Hematopoietic multipotent progenitor cell treated with erythropoietin and hydrocortisone succinate and interleukin-3 and kit ligand, for 6 days (in vitro differentiated cells): ENCODE data around the gene MRGPRG.

ENCODE experiments used
- DNase-seq: peaks from one replicate; pipeline ENCODE4 v3.0.0-alpha.2; 2015

MRGPRG gene

DNA sequence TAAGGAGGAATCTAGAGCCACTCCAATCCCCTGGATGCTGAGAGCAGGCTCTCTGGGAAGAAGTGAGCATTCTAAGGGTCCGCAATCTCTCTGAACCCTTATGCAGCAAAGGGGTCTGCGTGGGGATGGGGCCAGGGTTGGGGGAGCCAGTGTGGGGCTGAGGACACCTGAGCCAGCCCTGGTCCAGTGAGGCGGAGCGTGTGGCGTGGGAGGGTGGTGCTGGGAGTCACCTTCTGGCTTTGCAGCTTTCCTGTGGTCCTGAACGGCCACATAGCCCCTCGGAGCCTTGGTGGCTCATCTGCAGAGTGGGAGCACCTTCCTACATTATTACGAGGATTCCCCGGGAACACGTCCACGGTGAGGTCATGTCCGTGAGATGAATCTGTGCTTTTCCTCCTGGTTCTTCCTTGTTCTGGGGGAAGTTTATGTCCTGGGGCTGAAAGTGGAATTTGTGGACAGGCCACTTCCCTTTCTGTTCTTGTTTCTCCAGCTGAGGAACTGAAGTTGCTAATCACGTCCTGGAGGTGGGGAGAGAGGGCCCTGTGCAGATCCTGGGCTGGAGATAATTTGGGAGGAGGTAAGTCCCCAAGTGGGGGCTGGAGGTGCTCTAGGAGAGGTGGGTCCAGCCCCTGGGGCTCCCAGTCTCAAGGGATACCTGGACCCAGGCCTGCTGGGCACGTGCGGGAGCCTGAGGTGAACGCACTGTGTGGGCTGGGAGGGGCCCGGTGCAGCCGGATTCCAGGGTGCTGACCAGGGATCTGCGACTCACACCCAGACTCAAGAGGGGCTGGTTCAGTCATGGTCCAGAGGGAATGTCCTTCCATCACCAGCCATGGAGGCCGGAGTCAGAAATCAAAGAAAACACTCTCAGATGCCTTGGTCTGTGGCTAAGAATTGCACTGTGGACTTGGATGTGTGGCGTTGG lies 7.5 kb upstream of the MRGPRG start:
- no peak for DNase-seq

DNA sequence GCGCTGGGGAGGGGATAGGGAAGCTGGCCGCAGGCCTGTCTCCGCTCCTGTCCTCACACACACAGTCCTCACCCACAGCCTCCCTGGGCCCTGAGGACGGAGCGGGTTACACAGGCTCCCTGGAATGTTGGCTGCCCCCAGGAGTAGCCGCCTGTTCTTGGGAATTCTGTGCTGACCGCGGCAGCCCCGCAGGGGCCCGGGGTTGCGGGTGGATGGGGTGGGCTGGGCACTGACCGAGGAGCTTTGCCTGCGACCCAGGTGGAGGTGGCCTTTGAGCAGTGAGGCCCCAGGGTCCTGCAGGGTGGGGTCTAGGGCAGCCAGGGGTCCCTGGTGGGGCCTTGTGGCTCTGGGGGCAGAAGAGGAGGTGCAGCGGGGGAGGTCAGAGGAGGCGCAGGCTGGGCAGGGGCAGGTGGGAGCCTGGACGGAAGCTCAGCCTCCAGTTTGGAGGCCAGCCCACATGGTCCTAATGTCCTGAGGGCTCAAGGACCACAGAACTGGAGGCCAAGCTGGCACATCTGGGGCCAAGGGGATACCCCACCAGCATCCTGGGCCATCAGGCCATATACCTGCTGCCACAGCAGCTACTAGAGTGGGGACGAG lies 6.6 kb upstream of the MRGPRG start:
- DNase-seq: no peak

DNA sequence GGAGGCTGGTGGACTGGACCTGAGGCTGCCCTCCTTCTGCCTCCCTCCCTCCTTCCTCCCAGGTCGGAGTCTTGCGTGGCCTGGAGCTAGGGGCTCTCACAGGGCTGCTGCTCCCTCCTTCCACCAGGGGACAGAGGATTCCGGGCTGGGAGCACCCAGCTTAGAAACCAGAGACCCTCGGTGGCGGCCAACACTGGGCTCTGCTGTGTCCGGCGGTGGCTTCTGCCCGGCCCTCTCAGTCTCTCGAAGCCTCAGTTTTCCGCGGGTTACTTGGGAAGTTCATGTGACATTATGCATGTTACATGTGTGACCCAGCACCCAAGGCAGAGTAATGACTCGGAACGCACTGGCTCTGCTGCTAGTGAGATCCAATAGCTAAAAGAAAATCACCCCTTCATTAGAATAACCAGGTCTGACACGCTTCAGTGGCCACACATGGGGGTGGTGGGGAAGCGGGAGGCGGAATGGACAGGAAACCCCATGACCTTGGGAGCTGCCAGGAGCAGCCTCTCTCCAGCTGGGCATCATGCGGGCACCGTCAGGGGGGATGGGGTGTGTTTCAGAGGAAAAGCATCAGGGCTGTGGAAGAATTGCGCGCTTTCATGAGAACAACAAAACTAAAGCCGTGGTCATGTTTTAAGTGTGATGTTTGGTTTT lies 5.9 kb upstream of the MRGPRG start:
- DNase-seq: no peak

DNA sequence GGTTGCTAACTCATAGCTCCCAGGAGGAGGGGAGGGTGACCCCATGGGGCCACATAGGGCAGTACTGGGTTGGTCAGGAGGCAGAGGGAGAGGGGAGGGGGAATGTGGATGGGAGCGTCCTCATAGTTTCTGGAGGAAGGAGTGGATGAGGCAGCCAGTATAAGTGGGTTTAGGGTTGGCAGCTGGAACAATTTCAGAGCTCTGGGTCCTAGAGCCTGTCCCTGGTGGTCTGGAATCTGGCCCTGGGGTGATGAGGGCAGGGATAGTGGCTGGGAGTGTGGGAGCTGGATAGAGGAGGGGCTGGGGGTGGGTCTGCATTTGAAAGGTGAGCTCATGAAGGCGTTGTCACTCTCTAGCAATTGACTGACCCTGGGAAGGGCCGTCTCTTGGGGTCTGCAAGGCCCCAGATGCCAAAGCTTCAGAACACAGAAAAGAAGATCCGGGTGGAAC lies 5.3 kb upstream of the MRGPRG start:
- no peak for DNase-seq

DNA sequence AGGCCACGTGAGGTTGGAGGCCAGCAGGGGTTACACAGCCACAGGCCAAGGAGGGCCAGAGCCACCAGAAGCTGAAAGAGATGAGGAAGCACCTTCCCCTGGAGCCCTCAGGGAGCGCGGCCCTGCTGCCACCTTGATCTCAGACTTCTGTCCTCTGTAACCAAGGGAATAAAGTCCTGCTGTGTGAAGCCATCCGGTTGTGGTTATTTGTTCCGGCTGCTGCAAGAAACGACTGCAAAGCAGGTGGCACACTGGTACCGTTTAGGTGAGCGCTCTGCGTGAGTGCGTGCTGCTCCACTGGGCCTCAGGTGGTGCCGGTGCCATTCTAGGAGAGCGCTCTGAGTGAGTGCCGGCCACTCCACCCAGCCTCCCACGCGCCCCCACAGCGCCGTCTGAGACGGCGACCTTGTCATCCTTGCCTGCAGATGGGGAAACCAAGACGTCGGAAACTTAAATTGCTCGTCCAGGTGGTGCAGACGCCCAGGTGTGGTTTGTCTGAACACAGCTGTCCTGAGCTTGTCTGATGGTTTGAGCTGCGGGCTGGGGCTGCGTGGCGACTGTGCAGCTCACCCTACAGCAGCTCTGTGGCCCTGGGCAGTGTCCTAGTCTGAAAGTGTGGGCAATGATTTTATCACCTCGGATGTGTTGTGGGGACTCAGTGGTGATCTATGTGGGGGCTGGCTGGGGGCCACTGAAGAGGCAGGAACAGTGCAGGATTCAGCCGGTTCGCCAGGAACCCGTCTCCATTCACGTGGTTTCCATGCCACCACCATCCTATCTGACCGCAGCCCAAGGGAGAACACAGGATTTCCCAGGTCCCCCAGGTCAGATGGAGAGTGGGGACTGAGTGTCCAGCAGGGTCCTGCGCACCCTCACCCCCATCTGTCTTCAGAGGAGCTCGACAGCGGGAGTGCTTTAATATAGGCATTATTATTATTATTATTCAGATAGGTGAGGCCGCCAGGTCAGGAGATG lies 4.6 kb upstream of the MRGPRG start:
- no peak for DNase-seq

DNA sequence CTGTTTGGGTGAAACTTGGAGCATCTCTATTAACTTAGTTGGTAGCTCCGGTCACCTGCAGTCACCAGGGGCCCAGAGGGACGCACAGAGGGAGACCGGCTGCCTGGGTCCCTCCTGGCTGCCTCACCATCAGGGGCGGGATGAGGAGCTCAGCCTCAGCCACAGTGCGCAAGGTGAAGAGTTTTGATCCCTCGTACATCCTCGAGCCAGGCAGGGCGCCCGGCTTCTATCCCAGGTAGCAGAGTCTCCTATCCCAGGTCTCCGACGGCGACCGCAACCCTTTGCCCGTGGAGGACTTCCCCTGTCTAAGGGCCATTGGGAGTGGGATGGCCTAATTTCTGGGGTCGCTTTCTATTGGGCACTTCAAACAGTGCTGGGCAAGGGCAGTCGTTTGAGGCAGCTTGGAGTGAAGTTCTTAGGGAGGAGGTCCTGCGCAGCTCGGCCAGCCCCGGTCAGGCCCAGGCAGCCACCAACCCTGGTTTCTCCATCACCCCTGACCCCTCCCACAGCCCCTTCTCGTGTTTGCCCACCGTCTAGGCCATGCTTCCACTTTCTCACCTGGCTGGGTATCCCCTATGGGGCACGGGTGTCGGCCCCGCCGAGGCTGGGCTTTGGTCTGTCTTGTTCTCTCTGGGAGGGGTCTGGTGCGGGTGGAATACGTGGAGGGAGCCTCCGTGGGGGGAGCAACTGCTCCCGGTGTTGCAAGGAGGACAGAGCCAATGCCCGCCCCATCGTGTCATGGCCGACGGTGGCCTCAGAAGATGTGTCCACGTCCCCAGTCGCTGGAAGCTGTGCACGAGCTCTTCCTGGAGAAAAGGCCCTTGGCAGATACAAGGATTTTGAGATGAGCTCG lies 3.6 kb upstream of the MRGPRG start:
- no peak for DNase-seq

DNA sequence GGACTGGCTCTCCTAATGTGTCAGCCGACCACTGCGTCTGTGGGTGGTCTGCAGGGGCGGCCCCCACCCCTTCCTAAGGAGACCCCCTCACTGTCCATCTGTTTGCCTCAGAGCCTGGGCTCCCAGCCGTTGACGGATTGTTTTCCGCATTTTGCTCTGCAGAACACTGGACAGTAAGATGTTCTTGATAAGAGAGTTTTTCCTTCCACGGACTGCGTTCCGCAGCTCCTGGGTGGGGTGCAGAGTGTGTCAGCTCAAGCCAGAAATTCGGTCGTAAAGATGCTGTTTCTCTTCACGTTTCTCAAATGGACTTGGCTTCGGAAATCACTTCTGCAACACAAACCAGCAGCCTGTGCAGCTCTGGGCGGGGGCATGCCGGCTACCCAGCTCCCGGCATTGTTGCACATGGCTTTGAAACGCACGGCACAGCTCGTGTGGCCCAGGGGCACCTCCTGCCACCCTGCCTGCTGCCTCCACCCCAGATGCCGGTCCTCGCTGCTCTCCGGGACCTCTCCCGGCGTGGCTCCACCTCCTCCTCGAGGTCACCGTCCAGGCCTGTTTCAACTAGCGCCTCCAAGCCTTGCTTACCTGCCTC lies 2.9 kb upstream of the MRGPRG start:
- DNase-seq: no peak

DNA sequence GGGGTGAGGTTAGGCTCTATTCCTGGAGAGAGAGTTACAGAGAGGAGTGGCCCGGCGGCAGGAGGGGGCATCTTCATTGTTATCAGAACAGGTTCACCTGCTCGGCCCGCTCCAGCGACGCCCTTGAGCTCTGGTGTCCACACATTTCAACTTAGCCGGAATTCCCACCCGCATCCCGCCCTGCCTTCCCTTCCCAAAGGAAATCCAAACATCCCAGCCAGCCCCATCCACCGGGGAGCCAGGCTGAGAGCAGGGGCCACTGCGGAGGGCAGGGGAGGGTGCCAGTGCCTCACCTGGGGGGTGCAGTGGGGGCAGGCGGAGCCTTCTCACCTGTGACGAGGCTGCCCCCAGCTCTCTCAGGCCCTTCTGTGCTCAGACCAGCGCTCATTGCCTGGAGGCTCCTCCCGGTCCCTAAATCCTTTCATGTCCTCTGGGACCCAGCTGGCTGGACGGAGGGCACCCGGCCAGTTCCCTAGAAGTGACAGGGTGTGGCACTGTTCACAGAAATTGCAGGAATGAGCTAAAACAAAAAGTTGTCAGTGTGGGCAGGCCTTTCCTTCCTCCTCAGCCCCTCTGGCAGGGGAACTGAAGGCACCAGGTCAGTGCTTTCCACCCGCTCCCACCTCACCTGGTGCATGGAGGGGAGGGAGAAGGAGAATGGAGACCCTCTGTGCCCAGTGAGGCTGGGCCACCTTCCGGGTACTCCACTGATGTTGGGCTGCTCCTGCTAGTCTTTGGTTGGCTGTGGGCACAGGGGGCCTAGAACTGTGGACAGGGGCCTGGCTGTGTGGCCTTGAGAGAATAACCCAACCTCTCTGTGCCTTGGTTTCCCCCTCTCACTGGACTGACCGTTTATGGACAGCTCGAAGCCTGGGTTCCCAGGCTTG lies 2.2 kb upstream of the MRGPRG start:
- peak; percentile 23 for DNase-seq

DNA sequence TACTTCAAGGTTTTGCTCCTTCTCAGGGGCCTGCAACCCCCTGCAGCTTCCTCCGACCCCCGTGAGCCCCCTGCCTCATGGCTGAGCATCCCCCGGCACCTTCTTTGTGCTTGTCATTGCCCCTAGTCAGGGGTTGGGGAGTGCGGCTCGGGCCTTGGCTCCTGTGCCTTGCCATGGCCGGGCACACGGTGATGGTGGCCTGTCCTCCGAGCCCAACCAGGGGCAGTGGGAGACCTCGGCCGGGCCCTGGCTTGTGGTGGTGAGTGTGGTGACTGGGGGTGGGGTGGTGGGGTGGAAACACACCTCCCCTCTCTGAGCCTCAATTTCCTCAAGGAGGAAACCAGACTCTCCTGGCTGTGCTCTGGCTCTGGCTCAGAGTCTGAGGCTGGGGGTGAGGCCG lies 1.5 kb upstream of the MRGPRG start:
- no peak for DNase-seq

DNA sequence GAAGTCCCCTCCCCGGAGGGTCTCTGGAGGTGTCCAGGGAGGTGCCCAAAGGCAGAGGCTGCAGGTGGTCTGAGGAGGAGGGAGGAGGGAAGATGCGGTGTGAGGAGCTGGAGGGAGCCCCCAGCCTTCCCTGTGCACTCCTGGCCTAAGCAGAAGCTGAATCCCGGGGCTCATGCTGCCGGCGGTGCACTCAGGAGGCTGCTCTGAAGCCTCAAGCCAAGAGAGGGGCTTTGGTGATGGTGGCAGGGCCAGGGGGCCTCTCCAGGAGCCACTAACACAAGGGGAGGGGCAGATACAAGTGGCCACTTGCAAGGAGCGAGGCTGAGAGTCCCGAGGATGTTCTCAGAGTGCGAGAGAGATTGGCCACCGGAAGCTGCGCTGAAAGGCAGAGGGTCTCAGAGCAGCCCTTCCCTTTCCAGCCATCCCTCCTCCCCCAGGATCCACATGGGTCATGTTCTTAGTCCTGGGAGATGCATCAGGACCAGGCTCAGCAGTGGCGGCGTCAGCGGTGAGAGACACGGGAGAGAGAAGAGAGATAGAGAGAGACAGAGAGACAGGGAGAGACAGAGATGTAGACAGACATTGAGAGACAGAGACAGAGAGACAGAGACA lies 774 bp upstream of the MRGPRG start:
- no peak for DNase-seq

DNA sequence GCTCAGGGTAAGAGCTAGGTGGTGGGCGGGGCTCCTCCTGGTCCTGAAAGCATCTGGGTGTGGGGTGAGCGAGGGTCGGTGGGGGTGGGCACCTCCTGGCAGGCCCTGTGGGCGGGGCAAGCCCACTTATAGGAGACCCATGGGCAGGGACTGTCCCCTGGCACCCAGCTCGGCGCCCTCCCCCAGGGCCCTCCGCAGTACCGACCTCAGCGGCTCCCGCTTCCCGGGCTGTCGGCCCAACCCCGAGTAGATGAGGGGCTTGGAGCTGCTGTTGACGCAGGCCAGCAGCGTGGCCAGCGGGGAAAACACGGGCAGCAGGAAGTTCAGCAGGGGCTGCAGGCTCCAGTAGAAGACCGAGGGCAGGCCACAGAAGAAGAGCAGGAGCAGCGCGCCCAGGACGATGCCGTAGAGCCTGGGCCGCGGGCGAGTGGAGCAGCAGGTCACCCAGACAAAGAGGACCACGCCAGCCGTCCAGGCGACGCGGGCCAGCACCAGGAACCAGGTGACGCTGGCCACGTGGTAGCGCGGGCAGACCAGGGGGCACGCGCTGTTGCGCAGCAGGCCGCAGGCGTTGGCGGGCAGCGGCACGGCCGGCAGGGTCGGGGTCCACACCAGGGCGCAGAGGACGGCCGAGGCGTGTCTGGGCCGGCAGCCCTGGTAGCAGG lies 663 bp downstream of the MRGPRG start:
- no peak for DNase-seq

DNA sequence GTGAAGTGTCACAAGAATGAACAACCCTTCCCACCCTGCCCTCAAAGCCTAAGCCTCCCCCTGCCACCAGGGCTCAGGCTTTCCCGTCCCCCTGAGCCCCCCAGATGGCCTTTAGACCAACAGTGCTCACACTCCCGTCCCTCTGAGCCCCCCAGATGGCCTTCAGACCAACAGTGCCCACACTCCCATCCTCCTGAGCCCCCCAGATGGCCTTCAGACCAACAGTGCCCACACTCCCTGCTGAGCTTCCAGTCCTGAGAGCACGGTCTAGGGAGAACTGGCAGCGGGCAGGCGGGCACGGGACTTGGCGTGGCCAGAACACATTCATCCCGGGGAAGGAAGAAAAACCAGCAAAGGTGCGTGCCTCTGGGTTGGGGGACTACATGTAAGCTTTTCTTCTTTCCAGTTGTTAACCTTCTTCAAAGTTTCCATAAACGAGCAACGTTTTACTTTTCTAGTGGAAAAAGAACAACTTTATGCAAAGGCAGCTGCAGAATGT lies 2.5 kb downstream of the MRGPRG start:
- no peak for DNase-seq

DNA sequence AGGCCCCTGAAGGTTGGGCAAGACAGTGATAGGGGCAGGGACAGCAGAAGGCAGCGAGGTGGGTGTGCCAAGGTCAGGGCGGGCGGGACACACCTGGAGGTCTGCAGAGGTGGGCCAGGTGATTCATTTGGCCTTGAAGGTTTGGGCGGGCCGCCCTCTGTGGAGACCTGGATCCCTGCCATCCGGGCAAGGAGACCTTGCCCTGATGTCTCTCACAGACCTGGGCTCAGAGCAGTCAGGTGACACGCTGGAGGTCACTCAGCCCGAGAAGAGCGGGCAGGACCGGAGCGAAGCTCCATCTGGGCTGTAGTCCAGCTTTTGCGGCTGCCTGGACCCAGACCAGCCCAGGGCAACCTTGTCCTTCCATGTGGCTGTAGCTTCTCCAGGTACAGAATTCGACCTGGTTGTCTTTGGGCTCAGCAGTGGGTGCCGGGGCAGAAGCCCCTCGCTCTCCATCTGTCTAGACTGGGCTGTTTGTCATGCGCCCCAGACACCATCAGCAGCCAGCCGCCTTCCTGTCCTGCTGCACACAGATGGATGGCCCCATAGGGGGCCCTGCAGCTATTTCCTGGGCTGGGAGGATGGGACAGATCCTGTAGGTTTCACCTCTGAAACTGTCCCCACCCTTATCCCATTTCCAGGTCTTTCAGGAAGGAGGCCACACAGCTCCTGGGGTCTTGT lies 3.1 kb downstream of the MRGPRG start:
- DNase-seq: no peak

DNA sequence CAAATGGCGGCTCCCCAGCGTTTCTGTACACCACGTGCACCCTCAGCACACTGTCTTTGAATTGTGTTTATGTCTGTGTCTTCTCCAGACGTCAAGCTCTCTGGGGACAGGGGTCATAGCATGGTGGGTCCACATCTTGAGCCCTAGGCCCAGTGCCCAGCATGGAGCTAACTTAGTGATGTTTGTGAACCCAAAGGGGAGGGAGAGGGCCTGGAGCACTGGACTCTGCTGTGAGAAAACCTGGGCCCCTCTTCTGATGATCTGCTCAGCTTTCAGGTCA lies 4.3 kb downstream of the MRGPRG start:
- DNase-seq: no peak

DNA sequence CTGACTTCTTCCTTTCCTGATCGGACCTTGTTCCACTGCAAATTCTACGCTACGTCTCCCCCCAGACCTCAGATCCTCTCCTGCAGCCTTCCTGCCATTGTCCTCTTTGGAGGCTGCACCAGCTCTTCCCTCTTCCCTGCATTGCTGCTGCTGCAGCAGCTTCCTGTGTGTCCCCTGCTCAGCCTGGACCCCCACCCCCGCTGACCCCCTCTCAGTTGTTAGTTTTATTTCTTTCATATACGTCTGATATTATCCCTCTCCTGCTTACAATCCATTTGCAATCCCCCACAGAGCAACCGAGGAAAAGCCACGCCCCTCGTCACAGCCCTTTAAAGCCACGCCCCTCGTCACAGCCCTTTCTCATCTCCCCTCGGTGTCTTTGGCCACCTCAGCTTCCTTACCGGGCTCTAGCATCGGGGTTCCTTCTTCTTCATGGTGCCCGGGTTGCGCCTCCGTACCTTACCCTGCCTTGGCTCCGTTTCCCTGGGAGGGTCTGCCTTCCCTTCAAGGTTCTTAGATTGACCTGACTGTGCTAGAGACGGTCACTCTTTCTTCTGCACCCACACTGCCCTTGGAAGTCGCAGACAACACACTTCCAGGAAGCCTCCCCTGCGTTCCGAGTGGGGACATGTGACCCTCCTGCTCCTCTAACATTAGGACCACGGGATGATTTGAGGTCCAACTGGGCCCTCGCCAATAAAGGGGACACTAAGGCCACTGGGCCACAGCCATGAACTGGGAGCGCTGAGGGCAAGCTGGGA lies 4.8 kb downstream of the MRGPRG start:
- peak; percentile 17 for DNase-seq

DNA sequence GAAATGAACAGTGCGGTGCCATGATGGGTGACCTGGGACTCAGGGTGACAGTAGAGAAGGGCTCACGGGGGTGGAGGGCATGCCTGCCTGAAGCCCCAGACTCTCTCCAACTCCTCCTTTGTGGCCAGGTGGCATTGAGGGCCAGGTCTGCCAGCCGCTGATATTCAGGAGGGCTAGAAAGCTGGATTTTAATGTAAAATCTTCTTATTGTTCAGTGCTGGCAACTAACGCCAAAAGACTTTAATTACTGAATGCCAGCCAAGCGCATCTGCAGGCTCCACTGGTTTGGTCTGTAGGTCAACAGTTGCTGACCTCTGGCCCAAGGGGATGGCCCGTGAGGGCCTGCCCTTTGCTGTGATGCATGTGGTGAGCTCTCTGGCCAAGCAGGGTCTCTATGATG lies 10.3 kb downstream of the MRGPRG start:
- DNase-seq: no peak

DNA sequence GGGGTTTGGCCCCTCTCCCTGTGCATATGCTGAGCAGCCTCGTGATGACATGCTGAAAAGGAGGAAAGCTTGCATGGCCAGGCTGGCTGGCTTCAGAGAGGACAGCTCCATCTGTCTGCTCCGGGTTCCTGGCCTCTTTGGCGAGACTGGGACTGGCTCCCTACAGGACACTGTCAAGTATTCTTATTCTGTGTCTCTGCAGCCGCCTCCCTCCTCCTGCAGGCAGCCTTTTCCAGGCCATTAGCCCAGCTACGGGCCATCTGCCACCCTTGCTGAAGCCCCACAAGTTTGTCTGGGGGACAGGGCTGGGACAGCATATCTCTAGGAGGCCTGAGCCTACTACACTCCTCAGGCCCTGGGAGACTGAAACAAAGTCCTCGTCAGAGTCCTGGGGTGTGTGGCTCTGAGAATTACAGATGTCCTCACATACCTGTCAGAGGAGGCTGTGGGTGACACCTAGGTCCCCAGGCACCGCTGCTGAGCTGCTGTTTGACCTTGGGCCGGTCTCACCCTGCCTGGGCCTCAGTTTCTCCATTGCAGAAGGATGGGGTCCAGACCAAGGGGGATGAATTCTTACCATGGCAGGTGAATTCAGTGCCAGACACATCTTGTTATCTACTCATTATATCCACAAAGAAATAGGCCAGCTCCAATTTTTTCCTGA lies 11.0 kb downstream of the MRGPRG start:
- DNase-seq: no peak

DNA sequence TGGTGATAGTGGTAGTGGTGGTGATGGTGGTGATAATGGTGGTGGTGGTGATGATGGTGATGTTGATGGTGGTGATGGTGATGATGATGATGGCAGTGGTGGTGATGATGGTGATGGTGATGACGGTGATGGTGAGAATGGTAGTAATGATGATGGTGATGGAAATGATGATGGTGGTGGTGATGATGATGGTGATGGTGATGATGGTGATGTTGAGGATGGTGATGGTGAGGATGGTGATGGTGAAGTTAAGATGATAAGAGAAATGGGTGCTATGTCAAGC lies 11.8 kb downstream of the MRGPRG start:
- DNase-seq: no peak
